AG10803 (cell line): ENCODE results near the gene TMEM33.

ENCODE experiments used
- DNase-seq: peaks from one replicate; pipeline ENCODE4 v3.0.0; 2010; ENCODE audit warnings: low read depth
- H3K4me3 ChIP-seq: 2 replicates; pipeline ENCODE4 v1.5.1; 2011; ENCODE audit warnings: mild to moderate bottlenecking, low read length, control low read depth
- TF ChIP-seq, protein P1 (sequence below): conservative IDR thresholded peaks from 2 replicates; pipeline ENCODE4 v1.5.1; 2011; ENCODE audit warnings: mild to moderate bottlenecking, low read length, control low read depth, inconsistent platforms

The TMEM33 gene

GRCh38 chr4:41982716-41983115 is 47.5 kb downstream of the TMEM33 start:
- H3K4me3 ChIP-seq = no peak overlapping the region
- no peak for DNase-seq

GRCh38 chr4:41985151-41985550 is 49.9 kb downstream of the TMEM33 start:
- DNase-seq = no peak
- TF ChIP-seq, protein P1, sequence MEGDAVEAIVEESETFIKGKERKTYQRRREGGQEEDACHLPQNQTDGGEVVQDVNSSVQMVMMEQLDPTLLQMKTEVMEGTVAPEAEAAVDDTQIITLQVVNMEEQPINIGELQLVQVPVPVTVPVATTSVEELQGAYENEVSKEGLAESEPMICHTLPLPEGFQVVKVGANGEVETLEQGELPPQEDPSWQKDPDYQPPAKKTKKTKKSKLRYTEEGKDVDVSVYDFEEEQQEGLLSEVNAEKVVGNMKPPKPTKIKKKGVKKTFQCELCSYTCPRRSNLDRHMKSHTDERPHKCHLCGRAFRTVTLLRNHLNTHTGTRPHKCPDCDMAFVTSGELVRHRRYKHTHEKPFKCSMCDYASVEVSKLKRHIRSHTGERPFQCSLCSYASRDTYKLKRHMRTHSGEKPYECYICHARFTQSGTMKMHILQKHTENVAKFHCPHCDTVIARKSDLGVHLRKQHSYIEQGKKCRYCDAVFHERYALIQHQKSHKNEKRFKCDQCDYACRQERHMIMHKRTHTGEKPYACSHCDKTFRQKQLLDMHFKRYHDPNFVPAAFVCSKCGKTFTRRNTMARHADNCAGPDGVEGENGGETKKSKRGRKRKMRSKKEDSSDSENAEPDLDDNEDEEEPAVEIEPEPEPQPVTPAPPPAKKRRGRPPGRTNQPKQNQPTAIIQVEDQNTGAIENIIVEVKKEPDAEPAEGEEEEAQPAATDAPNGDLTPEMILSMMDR = no peak
- no peak overlapping the region for H3K4me3 ChIP-seq

More at GRCh38 chr4:41982716-41983115, 47.5 kb downstream of the TMEM33 start:
- TF ChIP-seq, protein P1 = no peak

GRCh38 chr4:41989994-41990364 is 54.8 kb downstream of the TMEM33 start:
- TF ChIP-seq, protein P1 = no peak
- peak; percentile 0 for DNase-seq
- H3K4me3 ChIP-seq = peak overlapping the region; percentile 91

GRCh38 chr4:41990365-41991111 is 55.3 kb downstream of the TMEM33 start, which contains the start of gene SLC30A9:
SLC30A9 (plus strand) TSS chr4:41990530; CDS start chr4:41990652, 122 bp downstream.
- peak; percentile 92 for DNase-seq
- H3K4me3 ChIP-seq = peak within 1 kb of the TSS; percentile 91
- TF ChIP-seq, protein P1 = peak; percentile 35

- H3K4me3 ChIP-seq = no peak overlapping the region; the same call in 1 of the 2 replicates
- TF ChIP-seq, protein P1 = no peak
- no peak for DNase-seq
Measured at GRCh38 chr4:41991916-41992767, 56.9 kb downstream of the TMEM33 start.

DNA sequence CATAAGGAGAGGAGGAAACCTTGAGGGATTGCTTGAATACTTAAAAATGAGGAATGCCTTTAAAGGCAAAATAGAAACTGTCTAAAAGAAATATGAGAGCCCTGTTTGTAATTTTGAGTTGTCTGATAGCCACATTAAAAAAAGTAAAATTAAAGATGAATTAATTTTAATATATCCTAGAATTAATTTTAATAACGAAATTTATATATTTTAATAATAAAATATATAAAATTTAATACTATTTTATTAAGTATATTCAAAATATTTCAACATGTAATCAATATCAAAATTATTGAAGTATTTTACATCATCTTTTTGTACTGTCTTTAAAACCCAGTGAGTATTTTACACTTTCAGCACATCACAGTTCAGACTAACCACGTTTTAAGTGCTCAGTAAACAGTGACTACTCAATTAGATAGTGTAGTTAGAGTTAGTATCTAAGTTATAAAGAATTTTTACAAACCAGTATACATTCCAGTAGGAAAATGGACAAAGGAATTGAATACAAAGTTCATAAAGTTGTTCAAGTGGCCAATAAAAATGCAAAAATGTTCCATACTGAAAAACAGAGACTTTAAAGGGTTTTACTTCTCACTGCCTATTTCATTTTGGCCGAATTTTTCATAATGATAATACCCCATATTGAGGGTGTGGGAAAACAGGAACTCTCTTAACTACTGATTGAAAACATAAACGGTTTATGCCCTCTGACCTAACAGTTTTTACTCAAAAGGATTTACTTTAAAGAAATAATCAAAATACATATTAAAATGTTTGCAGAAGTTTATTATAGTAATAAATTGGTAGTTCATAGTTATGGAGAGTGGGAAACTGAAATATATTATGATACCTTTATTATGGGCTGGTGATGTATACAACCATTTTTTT is 58.0 kb downstream of the TMEM33 start:
- H3K4me3 ChIP-seq = no peak overlapping the region
- no peak for DNase-seq
- TF ChIP-seq, protein P1 = no peak
